AG04449 (cell line): Measurements from ENCODE around the gene KLF1.
A peak's percentile ranks its signal among the peaks of the same experiment; 100 is the strongest.

Source experiments
- CTCF ChIA-PET: fragments of 350-600 bp; formaldehyde crosslinking; extraction: SDS; loops from one replicate; lab custom pipeline; 2021; ENCODE audit warnings: antibody characterized with exemption; lab: Yijun Ruan, JAX
- POLR2A ChIA-PET: fragments of 400-600, 350-600 bp; formaldehyde crosslinking; extraction: SDS; loops from one replicate; lab custom pipeline; 2020; ENCODE audit warnings: antibody characterized with exemption, inconsistent platforms; lab: Yijun Ruan, JAX
- DNase-seq: peaks from one replicate; pipeline ENCODE4 v3.0.0-alpha.2; 2010; ENCODE audit warnings: low read depth, low spot score
- H3K4me3 ChIP-seq: 2 replicates; pipeline ENCODE4 v1.5.1; 2011; ENCODE audit warnings: low read depth, mild to moderate bottlenecking, control low read depth, low read length
- TF ChIP-seq, protein P1 (sequence below): IDR thresholded peaks from one replicate; pipeline ENCODE4 v1.5.1; 2011; ENCODE audit warnings: mild to moderate bottlenecking, moderate library complexity, low read length, control low read depth, inconsistent platforms; ENCODE audit not compliant: insufficient read depth; ENCODE audit errors: missing control alignments

The KLF1 gene

DNA sequence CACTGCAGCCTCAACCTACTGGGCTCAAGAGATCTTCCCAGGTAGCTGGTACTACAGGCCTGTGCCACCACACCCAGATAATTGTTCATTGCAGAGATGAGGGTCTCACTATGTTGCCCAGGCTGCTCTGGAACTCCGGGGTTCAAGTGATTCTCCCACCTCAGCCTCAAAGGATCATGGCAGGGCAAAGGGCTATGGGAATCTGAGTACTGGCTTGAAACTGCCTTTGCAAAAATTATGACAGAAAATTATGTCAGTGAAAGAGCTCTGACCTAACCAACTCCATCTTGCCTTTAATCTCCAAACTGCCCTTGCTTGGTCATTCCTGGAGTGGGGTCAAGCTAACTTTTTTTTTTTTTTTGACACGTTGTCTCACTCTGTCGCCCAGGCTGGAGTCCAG, 4.4 kb downstream of the KLF1 start:
- DNase-seq, result no peak
- no peak overlapping the region for H3K4me3 ChIP-seq
- ChIA-PET POLR2A (interaction anchor here (0.7 kb wide), 1 partner anchor 199 kb away, joined by 4 read pairs; no protein-coding TSS in a partner anchor), CTCF (interaction anchor here (0.7 to 3.4 kb wide), 3 partner anchors 8 to 35 kb away, joined by 3 to 24 read pairs (median 4); partner anchors contain the start of gene GCDH)
- TF ChIP-seq, protein P1, sequence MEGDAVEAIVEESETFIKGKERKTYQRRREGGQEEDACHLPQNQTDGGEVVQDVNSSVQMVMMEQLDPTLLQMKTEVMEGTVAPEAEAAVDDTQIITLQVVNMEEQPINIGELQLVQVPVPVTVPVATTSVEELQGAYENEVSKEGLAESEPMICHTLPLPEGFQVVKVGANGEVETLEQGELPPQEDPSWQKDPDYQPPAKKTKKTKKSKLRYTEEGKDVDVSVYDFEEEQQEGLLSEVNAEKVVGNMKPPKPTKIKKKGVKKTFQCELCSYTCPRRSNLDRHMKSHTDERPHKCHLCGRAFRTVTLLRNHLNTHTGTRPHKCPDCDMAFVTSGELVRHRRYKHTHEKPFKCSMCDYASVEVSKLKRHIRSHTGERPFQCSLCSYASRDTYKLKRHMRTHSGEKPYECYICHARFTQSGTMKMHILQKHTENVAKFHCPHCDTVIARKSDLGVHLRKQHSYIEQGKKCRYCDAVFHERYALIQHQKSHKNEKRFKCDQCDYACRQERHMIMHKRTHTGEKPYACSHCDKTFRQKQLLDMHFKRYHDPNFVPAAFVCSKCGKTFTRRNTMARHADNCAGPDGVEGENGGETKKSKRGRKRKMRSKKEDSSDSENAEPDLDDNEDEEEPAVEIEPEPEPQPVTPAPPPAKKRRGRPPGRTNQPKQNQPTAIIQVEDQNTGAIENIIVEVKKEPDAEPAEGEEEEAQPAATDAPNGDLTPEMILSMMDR, result no peak

DNA sequence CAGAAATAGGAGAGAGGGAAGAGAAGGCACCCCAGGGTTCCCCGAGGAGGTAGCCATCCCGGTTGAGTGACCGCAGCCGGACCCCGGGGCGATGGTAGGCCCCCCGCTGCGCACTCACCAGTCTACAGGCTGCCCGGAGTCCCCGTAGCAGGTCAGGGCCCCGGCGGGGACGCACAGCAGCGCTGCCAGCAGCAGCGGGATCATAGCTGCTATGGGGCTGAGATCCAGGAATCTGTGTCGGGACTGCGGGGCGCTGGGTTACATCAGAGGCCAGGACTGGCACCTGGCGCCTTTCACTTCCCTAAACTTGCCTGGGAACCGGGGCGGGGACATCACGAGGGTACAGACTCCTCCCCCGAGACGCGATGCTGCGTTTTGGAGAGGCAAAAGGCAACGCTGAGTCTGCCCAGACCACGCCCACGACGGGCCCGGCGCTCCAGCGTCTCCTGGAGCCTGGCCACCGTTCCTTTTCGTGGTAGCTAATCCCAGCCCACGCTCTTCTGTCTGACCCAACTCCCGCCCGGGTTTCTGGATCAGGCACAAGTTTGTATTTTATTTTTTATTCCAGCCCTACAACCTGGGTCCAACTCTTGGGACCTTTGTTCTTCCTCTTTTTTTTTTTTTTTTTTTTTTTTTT, 5.7 kb downstream of the KLF1 start, which contains the start of gene DNASE2:
Gene DNASE2 (minus strand): TSS at position 278 of the 637 bp plus-strand sequence. CDS start 74 bp downstream, at position 204.
- CTCF ChIA-PET, result interaction anchor here (0.6 to 3.4 kb wide), 12 partner anchors 9 to 277 kb away, joined by 3 to 24 read pairs (median 4); partner anchors contain the start of gene GCDH
- TF ChIP-seq, protein P1, result no peak
- POLR2A ChIA-PET, result interaction anchor here (0.7 to 2.4 kb wide), 3 partner anchors 9 to 548 kb away, joined by 3 to 9 read pairs (median 3); partner anchors contain the start of gene GCDH
- H3K4me3 ChIP-seq, result peak within 1 kb of the TSS; percentile 75
- peak; percentile 31 for DNase-seq

DNA sequence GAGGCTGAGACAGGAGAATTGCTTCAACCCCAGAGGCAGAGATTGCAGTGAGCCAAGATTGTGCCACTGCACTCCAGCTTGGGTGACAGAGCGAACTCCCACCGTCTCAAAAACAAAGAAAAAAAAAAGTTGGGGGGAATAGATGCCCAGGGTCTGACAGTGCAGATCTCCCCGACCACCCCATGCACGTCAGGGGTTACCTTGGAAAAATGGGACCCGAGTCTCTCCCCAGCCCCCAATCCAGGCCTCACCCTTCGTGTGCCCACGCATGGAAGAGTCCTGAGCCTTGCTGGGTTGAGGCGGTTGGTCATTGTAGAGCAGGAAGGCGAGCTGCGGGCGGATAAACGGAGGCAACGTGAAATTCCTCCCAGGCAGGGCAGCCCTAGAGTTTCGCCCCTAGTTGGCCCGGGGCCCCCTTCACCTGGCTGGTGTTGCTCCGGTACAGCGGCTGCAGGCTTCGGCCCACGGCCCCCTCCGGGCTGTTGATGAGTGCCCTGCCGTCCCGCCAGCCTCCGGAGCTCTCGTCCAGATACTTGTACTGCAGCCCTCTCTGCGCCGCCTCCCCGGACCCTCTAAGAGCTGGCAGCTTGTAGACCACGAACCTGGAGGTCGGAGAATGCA, 6.3 kb downstream of the KLF1 start:
- TF ChIP-seq, protein P1, result no peak
- ChIA-PET POLR2A (interaction anchor here (0.7 to 2.4 kb wide), 2 partner anchors 10 to 110 kb away, joined by 3 to 9 read pairs; partner anchors contain the start of gene GCDH), CTCF (interaction anchor here (0.9 to 3.4 kb wide), 10 partner anchors 10 to 122 kb away, joined by 3 to 24 read pairs (median 5); partner anchors contain the start of gene GCDH)
- DNase-seq, result no peak
- peak overlapping the region; percentile 75 for H3K4me3 ChIP-seq

DNA sequence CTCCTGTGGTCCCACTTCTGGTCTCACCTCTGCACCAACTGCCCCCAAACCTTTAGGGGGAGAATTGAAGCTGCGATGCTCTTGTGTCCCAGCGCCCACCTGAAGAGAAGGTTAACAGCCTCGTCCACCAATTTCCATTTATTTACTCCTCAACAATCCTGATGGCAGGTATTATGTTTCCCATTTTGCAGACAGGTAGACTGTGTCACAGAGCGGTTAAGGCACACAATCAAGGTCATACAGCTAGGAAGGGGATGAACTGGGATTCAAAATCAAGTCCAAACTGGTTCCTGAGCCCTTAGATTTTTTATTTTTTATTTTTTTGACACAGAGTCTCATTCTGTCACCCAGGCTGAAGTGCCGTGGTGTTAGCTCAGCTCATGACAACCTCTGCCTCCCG, 11.9 kb downstream of the KLF1 start:
- H3K4me3 ChIP-seq, result no peak overlapping the region
- ChIA-PET POLR2A (no interaction called here), CTCF (interaction anchor here (1.2 to 1.6 kb wide), 2 partner anchors 90 to 102 kb away, joined by 3 to 4 read pairs; no protein-coding TSS in a partner anchor)
- TF ChIP-seq, protein P1, result no peak
- no peak for DNase-seq

DNA sequence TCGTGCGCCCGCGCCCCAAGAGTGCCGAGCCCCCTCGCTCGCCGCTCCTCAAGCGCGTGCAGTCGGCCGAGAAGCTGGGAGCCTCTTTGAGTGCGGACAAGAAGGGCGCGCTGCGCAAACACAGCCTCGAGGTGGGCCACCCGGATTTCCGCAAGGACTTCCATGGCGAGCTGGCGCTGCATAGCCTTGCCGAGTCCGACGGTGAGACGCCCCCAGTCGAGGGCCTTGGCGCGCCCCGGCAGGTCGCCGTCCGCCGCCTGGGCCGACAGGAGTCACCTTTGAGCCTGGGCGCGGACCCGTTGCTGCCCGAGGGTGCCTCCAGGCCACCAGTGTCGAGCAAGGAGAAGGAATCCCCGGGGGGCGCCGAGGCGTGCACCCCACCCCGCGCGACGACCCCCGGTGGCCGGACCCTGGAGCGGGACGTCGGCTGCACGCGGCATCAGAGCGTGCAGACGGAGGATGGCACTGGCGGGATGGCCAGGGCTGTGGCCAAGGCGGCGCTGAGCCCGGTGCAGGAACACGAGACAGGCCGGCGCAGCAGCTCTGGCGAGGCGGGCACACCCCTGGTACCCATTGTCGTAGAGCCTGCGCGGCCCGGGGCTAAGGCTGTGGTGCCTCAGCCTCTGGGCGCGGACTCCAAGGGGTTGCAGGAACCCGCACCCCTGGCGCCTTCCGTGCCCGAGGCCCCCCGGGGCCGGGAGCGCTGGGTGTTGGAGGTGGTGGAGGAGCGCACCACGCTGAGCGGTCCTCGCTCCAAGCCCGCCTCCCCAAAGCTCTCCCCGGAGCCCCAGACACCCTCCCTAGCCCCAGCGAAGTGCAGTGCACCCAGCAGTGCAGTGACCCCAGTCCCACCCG, 12.9 kb downstream of the KLF1 start:
- H3K4me3 ChIP-seq, result no peak overlapping the region
- CTCF ChIA-PET, result interaction anchor here (1.6 to 1.8 kb wide), 2 partner anchors 101 to 117 kb away, joined by 4 to 5 read pairs; no protein-coding TSS in a partner anchor
- TF ChIP-seq, protein P1, result no peak
- no peak for DNase-seq
- POLR2A ChIA-PET, result no interaction called here
